Activated CD8-positive, alpha-beta memory T cell treated with anti-CD3 and anti-CD28 coated beads, Interleukin-2, amount 50 U/mL, for 48 hours (primary cell): Measurements from ENCODE around the gene FAH.

Source experiments
- DNase-seq: peaks from one replicate; pipeline ENCODE4 v3.0.0-alpha.2; 2020

The FAH gene

GRCh38 chr15:80174017-80174746, 21.4 kb downstream of the FAH start:
- DNase-seq: no peak

- DNase-seq: no peak
These were observed 22.6 kb downstream of the FAH start for GRCh38 chr15:80175436-80175835.

GRCh38 chr15:80176443-80176842, 23.6 kb downstream of the FAH start:
- no peak for DNase-seq

- DNase-seq: no peak
These were observed 24.4 kb downstream of the FAH start for GRCh38 chr15:80177156-80177555.

GRCh38 chr15:80179025-80179759, 26.4 kb downstream of the FAH start:
- DNase-seq: no peak

- no peak for DNase-seq
These were observed 27.1 kb downstream of the FAH start for GRCh38 chr15:80179935-80180334.

- DNase-seq: no peak
These were observed 27.7 kb downstream of the FAH start for GRCh38 chr15:80180468-80180867.

GRCh38 chr15:80180986-80181385, 28.2 kb downstream of the FAH start:
- no peak for DNase-seq

- DNase-seq: no peak
These were observed 29.9 kb downstream of the FAH start for GRCh38 chr15:80182611-80183261.

- DNase-seq: no peak
These were observed 30.5 kb downstream of the FAH start for GRCh38 chr15:80183306-80183705.

GRCh38 chr15:80183886-80184285, 31.1 kb downstream of the FAH start:
- DNase-seq: no peak

- no peak for DNase-seq
These were observed 31.8 kb downstream of the FAH start for GRCh38 chr15:80184554-80184953.

- no peak for DNase-seq
These were observed 32.4 kb downstream of the FAH start for GRCh38 chr15:80185152-80185551.

GRCh38 chr15:80186066-80186465, 33.3 kb downstream of the FAH start:
- no peak for DNase-seq

- no peak for DNase-seq
These were observed 33.8 kb downstream of the FAH start for GRCh38 chr15:80186597-80186996.

GRCh38 chr15:80188251-80188650, 35.5 kb downstream of the FAH start:
- DNase-seq: no peak

GRCh38 chr15:80191198-80191597, 38.4 kb downstream of the FAH start:
- DNase-seq: no peak

GRCh38 chr15:80191897-80192595, 39.2 kb downstream of the FAH start:
- no peak for DNase-seq

GRCh38 chr15:80194186-80194585, 41.4 kb downstream of the FAH start:
- no peak for DNase-seq

- no peak for DNase-seq
These were observed 42.1 kb downstream of the FAH start for GRCh38 chr15:80194914-80195313.

- no peak for DNase-seq
These were observed 46.6 kb downstream of the FAH start for GRCh38 chr15:80199366-80199765.

GRCh38 chr15:80199869-80200268, 47.1 kb downstream of the FAH start:
- DNase-seq: no peak

- DNase-seq: no peak
These were observed 48.6 kb downstream of the FAH start for GRCh38 chr15:80201256-80202015.
